ENCODE data around the gene SON. TPM values are rescaled to one million over a fixed set of nuclear protein-coding genes. Genes with fewer than 3 reads are reported as not detected.

SON gene
- total RNA-seq, 1 experiment from 2014 or later = 329 TPM

DNA sequence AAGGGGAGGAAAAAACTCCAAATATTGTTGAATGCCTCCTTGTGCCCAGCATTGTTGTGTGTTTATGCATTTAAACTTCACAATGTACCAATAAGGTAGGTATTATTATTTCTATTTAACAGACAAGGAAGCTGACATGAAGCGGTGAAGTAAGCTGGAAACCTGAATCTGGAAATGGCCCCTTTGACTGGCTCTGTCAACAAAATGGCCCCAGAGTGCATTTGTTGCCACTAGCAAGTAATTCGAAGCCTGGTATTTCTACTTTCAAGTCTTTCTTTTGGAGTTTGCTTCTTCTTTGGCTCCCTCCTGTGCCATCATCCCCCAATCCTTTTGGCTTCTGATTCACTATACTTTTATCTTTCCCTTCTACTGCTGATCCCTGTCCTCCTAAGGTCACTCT, 75.6 kb downstream of the SON start:
- Mint-ChIP-seq H3K36me3 (ENCODE audit: insufficient read depth in 1 of 3, low read depth in 3 of 3) (peaks cover 7 to 42% (median 31%) of the 10 kb centered on the region in 3 experiments; a peak in 6 of 7 replicates), H3K4me3 (no peak overlapping the region), H3K9me3 (peaks cover 0 to 2% of the 10 kb centered on the region in 2 experiments; a peak in 1 of 5 replicates), H3K27me3 (ENCODE audit: low read depth) (no peaks in the 10 kb centered on the region; the same call in 1 of the 2 replicates), H3K27ac (peak overlapping the region in 2 of 3 experiments; percentile 2 to 22; a peak in 3 of 7 replicates), H3K4me1 (peaks cover 17 to 18% of the 10 kb centered on the region in 2 experiments)
- no peaks in the 10 kb centered on the region for H3K23me2 ChIP-seq (ENCODE audit: insufficient read length, low read depth, low read length, poor library complexity, severe bottlenecking)
- no peaks in the 10 kb centered on the region for H3K4me1 ChIP-seq (ENCODE audit: insufficient read depth, low read length)
- no peak overlapping the region for H2BK120ac ChIP-seq (ENCODE audit: low read depth, low read length, poor library complexity, severe bottlenecking)
- H3T11ph ChIP-seq (ENCODE audit: low read length) = no peak overlapping the region
- no peaks in the 10 kb centered on the region for H3K79me1 ChIP-seq (ENCODE audit: insufficient read depth, low read depth, low read length, poor library complexity, severe bottlenecking)
- H2BK12ac ChIP-seq (ENCODE audit: insufficient read length, low read depth, low read length) = no peak overlapping the region
- no peaks in the 10 kb centered on the region for H3K79me2 ChIP-seq (ENCODE audit: insufficient read depth, low read length)
- H3K4me2 ChIP-seq (ENCODE audit: insufficient read depth, insufficient read length, low read length) = no peak overlapping the region
- no peaks in the 10 kb centered on the region for H3K27me3 ChIP-seq (ENCODE audit: insufficient read depth, low read length)
- no peak overlapping the region for H3K14ac ChIP-seq (ENCODE audit: insufficient read depth, low read length)
- H4K5ac ChIP-seq (ENCODE audit: insufficient read length, low read depth, low read length) = no peak overlapping the region
- H2AK5ac ChIP-seq (ENCODE audit: insufficient read length, low read length) = no peak overlapping the region
- DNase-seq = no peak
- H3K9me3 ChIP-seq (ENCODE audit: control insufficient read depth, low read depth, low read length) = no peaks in the 10 kb centered on the region
- H4K91ac ChIP-seq (ENCODE audit: insufficient read length, low read depth, low read length) = no peak overlapping the region
- H4K20me1 ChIP-seq (ENCODE audit: control insufficient read depth, insufficient read depth, insufficient read length) = no peaks in the 10 kb centered on the region
- no peak overlapping the region for H3K9ac ChIP-seq (ENCODE audit: extremely low read depth, insufficient read length, low read length)
- H3K23ac ChIP-seq (ENCODE audit: insufficient read length, low read depth, low read length) = no peak overlapping the region
- no peak overlapping the region for H2BK20ac ChIP-seq (ENCODE audit: low read depth, low read length, poor library complexity, severe bottlenecking)
- no peak overlapping the region for H3K4ac ChIP-seq (ENCODE audit: low read depth, low read length)
- no CpG with 5 or more reads among the region's 2 CpGs for WGBS (ENCODE audit: extremely low coverage, insufficient read length, low lambda C conversion rate)
- H3K27ac ChIP-seq (ENCODE audit: insufficient read length, low read depth, low read length) = no peak overlapping the region
- no peak overlapping the region for H2AFZ ChIP-seq (ENCODE audit: low read length)
- TF ChIP-seq, protein P1, sequence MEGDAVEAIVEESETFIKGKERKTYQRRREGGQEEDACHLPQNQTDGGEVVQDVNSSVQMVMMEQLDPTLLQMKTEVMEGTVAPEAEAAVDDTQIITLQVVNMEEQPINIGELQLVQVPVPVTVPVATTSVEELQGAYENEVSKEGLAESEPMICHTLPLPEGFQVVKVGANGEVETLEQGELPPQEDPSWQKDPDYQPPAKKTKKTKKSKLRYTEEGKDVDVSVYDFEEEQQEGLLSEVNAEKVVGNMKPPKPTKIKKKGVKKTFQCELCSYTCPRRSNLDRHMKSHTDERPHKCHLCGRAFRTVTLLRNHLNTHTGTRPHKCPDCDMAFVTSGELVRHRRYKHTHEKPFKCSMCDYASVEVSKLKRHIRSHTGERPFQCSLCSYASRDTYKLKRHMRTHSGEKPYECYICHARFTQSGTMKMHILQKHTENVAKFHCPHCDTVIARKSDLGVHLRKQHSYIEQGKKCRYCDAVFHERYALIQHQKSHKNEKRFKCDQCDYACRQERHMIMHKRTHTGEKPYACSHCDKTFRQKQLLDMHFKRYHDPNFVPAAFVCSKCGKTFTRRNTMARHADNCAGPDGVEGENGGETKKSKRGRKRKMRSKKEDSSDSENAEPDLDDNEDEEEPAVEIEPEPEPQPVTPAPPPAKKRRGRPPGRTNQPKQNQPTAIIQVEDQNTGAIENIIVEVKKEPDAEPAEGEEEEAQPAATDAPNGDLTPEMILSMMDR (conservative IDR thresholded peaks at IDR 0.05) = no peak
- no peak overlapping the region for H2BK5ac ChIP-seq (ENCODE audit: insufficient read length, low read length)
- H3K18ac ChIP-seq (ENCODE audit: insufficient read length, low read depth, low read length) = no peak overlapping the region
- H4K8ac ChIP-seq (replicated peaks; ENCODE audit: insufficient read length, low read depth, low read length) = no peak overlapping the region
- no peak overlapping the region for H3K56ac ChIP-seq (ENCODE audit: insufficient read length, low read depth, low read length)
- no peak overlapping the region for H2BK15ac ChIP-seq (ENCODE audit: low read depth, low read length)
